GM12801 (cell line): Measurements from ENCODE around the gene ST6GALNAC6.

ENCODE experiments used
- TF ChIP-seq, protein P1 (sequence below): IDR thresholded peaks from one replicate; pipeline ENCODE4 v1.5.1; 2011; ENCODE audit warnings: control low read depth; ENCODE audit not compliant: insufficient read length; ENCODE audit errors: extremely low read depth

Gene ST6GALNAC6

DNA sequence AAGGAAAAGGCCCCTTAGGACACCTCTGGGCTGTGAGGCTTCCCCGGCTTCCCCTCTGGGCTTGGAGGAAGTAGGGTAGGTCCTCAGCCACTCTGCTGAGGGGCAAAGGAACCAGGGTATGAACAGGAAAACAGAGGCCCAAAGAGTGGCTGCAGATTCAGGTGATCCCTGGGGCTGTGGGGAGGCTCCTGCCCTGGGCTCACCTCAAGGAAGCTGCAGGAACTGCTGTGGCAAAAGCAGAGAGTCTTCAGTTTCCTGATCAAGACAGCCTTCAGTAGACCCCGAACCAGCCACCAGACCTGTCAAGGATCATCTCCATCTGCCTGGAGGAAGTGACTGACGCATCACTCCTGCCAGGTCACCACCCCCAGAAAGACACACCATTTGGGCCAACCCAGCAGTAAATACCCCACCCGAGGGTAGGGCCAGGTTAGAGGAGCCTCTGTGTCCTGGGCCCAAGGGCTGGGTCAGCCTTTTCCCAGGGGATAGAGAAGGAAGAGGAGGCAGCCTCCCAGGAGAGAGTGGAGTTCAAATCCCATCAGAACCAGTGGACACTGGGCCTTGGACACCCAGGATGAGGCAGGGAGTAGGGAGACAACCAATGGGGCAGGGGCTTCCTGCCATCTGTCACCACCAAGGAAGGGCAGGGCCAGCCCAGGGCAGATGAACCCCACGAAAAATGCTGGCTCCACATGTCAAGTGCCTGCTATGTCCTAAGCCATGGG, 5.8 kb upstream of the ST6GALNAC6 start:
- TF ChIP-seq, protein P1, sequence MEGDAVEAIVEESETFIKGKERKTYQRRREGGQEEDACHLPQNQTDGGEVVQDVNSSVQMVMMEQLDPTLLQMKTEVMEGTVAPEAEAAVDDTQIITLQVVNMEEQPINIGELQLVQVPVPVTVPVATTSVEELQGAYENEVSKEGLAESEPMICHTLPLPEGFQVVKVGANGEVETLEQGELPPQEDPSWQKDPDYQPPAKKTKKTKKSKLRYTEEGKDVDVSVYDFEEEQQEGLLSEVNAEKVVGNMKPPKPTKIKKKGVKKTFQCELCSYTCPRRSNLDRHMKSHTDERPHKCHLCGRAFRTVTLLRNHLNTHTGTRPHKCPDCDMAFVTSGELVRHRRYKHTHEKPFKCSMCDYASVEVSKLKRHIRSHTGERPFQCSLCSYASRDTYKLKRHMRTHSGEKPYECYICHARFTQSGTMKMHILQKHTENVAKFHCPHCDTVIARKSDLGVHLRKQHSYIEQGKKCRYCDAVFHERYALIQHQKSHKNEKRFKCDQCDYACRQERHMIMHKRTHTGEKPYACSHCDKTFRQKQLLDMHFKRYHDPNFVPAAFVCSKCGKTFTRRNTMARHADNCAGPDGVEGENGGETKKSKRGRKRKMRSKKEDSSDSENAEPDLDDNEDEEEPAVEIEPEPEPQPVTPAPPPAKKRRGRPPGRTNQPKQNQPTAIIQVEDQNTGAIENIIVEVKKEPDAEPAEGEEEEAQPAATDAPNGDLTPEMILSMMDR, result no peak

DNA sequence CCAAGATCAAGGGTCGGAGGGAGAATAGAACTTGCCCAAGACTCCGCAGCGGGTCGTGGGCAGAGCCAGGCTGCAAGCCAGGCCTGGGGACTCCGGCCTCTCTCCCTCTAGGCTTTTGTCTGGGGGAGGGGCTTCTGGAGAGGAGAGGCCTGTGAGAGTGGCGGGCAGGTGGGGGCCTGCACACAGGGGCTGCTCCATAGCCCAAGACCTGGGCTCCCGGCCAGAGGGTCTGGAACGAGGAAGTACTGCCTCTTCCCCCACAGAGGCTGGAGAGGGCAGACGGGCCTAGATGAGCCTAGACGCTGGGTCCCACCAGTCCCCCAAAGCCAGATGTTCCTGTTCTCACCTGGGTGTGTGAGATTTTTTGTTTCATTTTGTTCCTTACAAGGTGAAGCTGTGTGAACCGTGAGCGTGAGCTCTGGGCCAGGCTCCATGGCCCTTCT, 5.2 kb upstream of the ST6GALNAC6 start:
- TF ChIP-seq, protein P1, result no peak

DNA sequence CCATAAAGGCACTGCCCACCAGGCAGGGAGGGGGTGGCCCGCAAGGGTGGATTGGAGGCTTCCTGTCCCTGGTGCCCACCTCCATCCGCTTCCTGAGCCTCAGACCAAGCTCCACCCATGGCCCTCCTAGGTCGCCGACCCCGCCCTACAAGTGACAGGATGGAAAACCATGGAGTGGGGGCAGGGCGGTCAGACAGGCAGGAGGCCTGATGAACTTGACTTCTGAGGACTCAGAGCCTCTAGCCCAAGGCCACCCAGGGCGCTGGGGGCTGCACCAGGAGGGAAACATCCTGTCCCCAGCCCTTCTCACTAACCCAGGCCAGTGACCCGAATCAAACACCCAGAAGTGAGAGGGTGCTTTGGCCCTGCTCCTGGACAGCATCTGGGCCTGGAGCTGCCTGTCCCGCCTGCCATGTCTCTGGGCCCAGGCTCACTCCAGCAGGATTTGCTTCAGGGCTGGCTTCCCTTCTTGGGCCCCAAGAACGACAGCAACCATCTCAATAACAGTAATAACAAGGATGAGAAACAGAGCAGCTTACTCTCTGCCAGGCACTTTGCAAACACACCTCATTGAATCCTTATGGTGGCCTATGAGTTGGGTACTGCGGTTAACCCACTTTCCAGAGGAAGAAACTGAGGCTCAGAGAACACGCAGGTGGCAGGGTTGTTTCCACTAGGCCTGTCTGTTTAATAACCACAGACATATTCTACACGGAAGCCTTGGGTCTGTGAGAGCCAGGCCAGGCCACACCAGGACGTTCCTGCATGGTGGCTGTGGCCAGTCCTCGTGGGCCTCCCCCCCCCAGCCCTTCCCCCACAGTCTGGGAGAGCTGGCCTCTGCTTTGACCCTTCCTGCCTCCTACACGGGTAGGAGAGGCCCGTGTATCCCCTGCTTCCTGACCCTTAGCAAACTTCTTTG, 4.4 kb upstream of the ST6GALNAC6 start:
- TF ChIP-seq, protein P1, result no peak

DNA sequence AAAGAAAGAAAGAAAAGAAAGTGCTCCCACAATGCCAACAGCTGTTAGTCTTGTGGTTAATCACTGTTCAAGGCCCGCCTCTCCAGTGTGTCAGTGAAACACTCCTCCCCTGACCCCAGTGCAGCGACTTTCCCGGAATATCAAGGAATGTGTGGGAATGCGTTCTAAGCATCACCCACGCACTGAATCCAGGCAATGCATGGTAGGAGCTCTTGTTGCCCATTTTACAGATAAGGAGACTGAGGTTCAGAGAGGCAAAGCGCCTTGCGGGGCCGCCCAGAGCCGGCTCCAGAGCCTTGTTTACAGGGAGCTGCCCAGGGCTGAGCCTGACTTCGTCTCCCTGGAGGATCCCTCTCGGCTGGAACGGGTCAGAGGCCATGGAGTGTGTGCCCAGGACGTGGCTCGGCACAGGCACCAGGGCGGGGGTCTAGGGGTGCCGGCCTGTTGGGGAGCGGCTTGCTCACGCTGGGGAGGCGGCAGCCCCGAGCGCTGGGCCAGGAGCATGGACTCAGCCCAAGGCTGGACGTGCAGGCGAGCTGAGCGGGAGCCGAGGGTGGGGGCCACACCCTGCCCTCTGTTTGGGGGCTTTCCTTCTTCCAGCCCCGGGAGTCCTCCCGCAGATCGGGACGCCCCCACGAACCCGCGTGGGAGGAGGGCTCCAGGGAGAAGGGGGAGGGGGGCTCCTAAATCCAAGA, 823 bp downstream of the ST6GALNAC6 start:
- TF ChIP-seq, protein P1, result no peak

- TF ChIP-seq, protein P1, result no peak
Observed at GRCh38 chr9:127897193-127897692, 2.2 kb downstream of the ST6GALNAC6 start.

DNA sequence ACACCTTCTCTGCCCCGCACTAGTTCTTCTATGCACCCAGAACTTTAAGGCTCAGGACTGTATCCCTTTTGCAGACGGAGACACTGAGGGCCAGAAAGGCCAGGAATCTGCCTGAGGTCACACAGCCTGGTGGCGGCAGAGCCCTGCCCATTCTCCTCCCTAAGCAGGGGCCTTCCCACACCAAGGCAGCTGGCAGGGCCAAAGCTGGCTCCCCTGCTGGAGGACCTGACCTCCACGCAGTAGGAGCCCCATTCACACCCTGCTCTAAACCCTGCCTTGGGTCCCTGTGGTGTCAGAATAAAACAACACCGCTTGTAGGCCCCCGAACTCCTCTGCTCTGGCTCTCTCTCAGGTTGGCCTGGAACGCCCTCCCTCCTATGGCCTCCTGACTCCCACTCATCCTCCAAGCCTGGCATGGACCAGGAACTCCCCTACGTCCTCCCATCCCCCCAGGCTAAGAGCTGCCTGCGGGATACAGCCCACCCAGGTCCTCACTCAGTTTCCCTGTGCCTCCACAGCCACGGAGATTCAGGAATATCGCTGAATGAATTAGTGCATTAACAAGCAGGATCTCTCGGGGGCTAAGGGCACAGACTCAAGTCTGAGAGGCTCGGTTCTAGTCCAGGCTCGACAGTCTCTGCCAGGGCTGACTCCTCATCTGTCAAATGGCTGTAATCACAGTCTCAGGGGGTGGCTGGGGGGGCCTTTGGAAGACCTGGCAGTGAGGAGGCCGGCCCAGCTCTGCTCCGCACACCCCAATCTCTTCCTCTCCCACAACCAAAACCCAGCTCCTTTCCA, 2.8 kb downstream of the ST6GALNAC6 start:
- TF ChIP-seq, protein P1, result no peak
